ENCODE results near the gene CLBA1. TPM values are rescaled to one million over a fixed set of nuclear protein-coding genes. Genes with fewer than 3 reads are reported as not detected.

Gene CLBA1
- total RNA-seq, 1 experiment from 2014 or later = 3.0 TPM

GRCh38 chr14:105011312-105011990, 25.9 kb downstream of the CLBA1 start:
- H3K4me1 ChIP-seq = no peaks in the 10 kb centered on the region
- H3K27me3 Mint-ChIP-seq (ENCODE audit: insufficient read depth, unreplicated experiment) = no peaks in the 10 kb centered on the region
- H3K4me1 Mint-ChIP-seq (ENCODE audit: low read depth, unreplicated experiment) = peaks cover 4% of the 10 kb centered on the region
- intact Hi-C loops (cut with micrococcal nuclease; ENCODE audit: unreplicated experiment) = no loop called here
- no peak for TF ChIP-seq CTCF (IDR thresholded peaks at IDR 0.05; ENCODE audit: insufficient read depth in 1 of 2, low read depth in 1 of 2, low read length in 1 of 2, severe bottlenecking in 1 of 2, unreplicated experiment in 1 of 2)
- H3K9me3 Mint-ChIP-seq (ENCODE audit: unreplicated experiment) = no peaks in the 10 kb centered on the region
- no peak for DNase-seq
- peaks cover 3% of the 10 kb centered on the region for H3K36me3 ChIP-seq (ENCODE audit: control insufficient read depth, insufficient read depth, low read length)
- H3K4me3 Mint-ChIP-seq (ENCODE audit: unreplicated experiment) = no peak overlapping the region
- peaks cover 52% of the 10 kb centered on the region for H3K36me3 Mint-ChIP-seq (ENCODE audit: insufficient read depth, unreplicated experiment)
- no peaks in the 10 kb centered on the region for H3K27me3 ChIP-seq (replicated peaks; ENCODE audit: control insufficient read depth, insufficient read depth, low read length)
- CTCF ChIA-PET = no interaction called here
- no TSS peak for BruUV-seq (replicated peaks)
- H3K9me3 ChIP-seq = no peaks in the 10 kb centered on the region
- POLR2A ChIA-PET = interaction anchor here (0.7 kb wide), 1 partner anchor 9 kb away, joined by 3 read pairs; the partner anchor contains the start of gene CDCA4
- no peak overlapping the region for H3K4me3 ChIP-seq (ENCODE audit: low read depth, low read length)
- H3K27ac Mint-ChIP-seq (ENCODE audit: unreplicated experiment) = no peak overlapping the region

DNA sequence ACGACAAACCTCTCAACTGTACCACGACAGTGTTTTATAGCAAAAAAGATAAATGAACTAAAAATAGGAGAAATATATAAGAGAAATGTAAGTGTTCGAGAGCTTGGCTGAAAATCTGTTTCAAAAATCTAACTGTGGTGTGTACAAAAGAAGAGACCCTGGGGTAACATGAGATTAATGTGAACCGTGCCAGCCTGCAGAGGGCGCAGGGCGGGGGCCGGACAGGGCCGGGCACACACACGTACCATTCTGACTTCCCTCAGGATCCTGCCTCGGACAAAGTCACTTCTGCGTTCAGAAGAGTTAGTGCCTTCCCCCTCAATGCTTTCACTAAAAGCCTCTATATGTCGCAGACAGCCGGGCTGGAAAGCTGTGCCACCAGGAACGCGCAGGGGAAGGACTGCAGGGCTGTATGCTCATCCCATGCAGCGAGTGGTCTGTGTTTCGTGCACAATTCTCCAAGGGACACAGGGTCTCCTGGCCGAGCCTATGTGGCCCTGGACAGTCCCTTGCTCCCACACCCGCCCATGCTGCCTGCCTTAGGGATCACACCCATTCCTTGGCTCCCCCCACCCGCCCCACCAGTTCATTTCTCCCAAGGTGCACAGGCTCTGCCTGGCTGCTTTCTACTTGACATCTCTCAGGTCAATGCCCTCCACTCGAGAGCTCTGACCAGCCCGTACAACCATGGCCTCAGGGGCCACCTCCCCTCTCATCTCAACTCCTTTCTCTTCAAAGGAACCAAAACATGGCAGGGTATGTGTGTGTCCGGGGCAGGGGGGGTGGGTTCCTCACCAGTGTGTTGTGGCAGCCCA, 26.8 kb downstream of the CLBA1 start:
- no peak for TF ChIP-seq CTCF (IDR thresholded peaks at IDR 0.05; ENCODE audit: insufficient read depth in 1 of 2, low read depth in 1 of 2, low read length in 1 of 2, severe bottlenecking in 1 of 2, unreplicated experiment in 1 of 2)
- no peak for DNase-seq
- Histone ChIP-seq H3K4me1 (no peaks in the 10 kb centered on the region), H3K4me3 (ENCODE audit: low read depth, low read length) (no peak overlapping the region), H3K27me3 (replicated peaks; ENCODE audit: control insufficient read depth, insufficient read depth, low read length) (no peaks in the 10 kb centered on the region), H3K36me3 (ENCODE audit: control insufficient read depth, insufficient read depth, low read length) (peaks cover 3% of the 10 kb centered on the region), H3K9me3 (no peaks in the 10 kb centered on the region)
- ChIA-PET CTCF (no interaction called here), POLR2A (no interaction called here)
- no TSS peak for BruUV-seq (replicated peaks)
- peaks cover 11% of the 10 kb centered on the region for H3K4me1 Mint-ChIP-seq (ENCODE audit: low read depth, unreplicated experiment)
- H3K27me3 Mint-ChIP-seq (ENCODE audit: insufficient read depth, unreplicated experiment) = no peaks in the 10 kb centered on the region
- H3K9me3 Mint-ChIP-seq (ENCODE audit: unreplicated experiment) = no peaks in the 10 kb centered on the region
- intact Hi-C loops (cut with micrococcal nuclease; ENCODE audit: unreplicated experiment) = no loop called here
- H3K4me3 Mint-ChIP-seq (ENCODE audit: unreplicated experiment) = no peak overlapping the region
- H3K36me3 Mint-ChIP-seq (ENCODE audit: insufficient read depth, unreplicated experiment) = peaks cover 50% of the 10 kb centered on the region
- no peak overlapping the region for H3K27ac Mint-ChIP-seq (ENCODE audit: unreplicated experiment)

GRCh38 chr14:105013150-105013785, 27.7 kb downstream of the CLBA1 start:
- POLR2A ChIA-PET = no interaction called here

More at GRCh38 chr14:105013150-105013785, 27.7 kb downstream of the CLBA1 start:
- Histone ChIP-seq H3K9me3 (no peaks in the 10 kb centered on the region), H3K27me3 (replicated peaks; ENCODE audit: control insufficient read depth, insufficient read depth, low read length) (no peaks in the 10 kb centered on the region), H3K36me3 (ENCODE audit: control insufficient read depth, insufficient read depth, low read length) (peaks cover 3% of the 10 kb centered on the region), H3K4me1 (peaks cover 1% of the 10 kb centered on the region; the same call in 1 of the 2 replicates), H3K4me3 (ENCODE audit: low read depth, low read length) (no peak overlapping the region)
- intact Hi-C loops (cut with micrococcal nuclease; ENCODE audit: unreplicated experiment) = no loop called here
- peaks cover 48% of the 10 kb centered on the region for H3K36me3 Mint-ChIP-seq (ENCODE audit: insufficient read depth, unreplicated experiment)
- no peak for TF ChIP-seq CTCF (IDR thresholded peaks at IDR 0.05; ENCODE audit: insufficient read depth in 1 of 2, low read depth in 1 of 2, low read length in 1 of 2, severe bottlenecking in 1 of 2, unreplicated experiment in 1 of 2)
- H3K27me3 Mint-ChIP-seq (ENCODE audit: insufficient read depth, unreplicated experiment) = no peaks in the 10 kb centered on the region
- H3K9me3 Mint-ChIP-seq (ENCODE audit: unreplicated experiment) = no peaks in the 10 kb centered on the region
- no peak overlapping the region for H3K4me3 Mint-ChIP-seq (ENCODE audit: unreplicated experiment)
- BruUV-seq (replicated peaks) = no TSS peak
- no peak for DNase-seq
- peaks cover 11% of the 10 kb centered on the region for H3K4me1 Mint-ChIP-seq (ENCODE audit: low read depth, unreplicated experiment)
- CTCF ChIA-PET = no interaction called here
- H3K27ac Mint-ChIP-seq (ENCODE audit: unreplicated experiment) = no peak overlapping the region

Measured in Caco-2 (cell line).